Measurements from ENCODE around the gene KLHL26. TPM values are rescaled to one million over a fixed set of nuclear protein-coding genes. Genes with fewer than 3 reads are reported as not detected.

The KLHL26 gene
- total and polyA plus RNA-seq, 5 experiments from 2014 or later: 3.3 to 13.9 (median 5.7) TPM

DNA sequence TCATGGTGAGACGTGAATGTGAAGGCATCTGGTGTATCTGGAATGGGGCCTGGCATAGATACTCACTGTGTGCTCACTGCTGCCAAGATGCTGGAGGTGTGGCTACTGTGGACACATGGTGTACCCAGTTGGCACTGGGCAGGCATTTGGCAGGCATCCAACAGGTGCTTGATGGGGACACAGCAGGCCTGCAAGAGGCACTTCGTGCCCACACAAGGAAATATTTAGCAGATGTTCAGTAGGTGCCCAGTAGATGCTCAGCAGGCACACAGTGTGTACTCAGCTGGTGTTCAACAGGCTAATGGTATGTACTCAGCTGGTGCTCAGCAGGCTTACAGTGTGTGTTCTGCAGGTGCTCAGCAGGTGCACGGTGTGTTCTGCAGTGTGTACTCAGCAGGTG, 60.9 kb downstream of the KLHL26 start:
- ATAC-seq (no peak), DNase-seq (no peak)
- H3K4me1 Mint-ChIP-seq: peaks cover 21 to 62% (median 44%) of the 10 kb centered on the region in 4 donors
- no peaks in the 10 kb centered on the region for H3K36me3 Mint-ChIP-seq
- POLR2A ChIA-PET: no interaction called here
- H3K27ac Mint-ChIP-seq: peak overlapping the region in 8 of 10 donors; percentile 54 to 96 (median 77)
- peak overlapping the region in 1 of 10 donors; percentile 34 for H3K4me3 Mint-ChIP-seq
- H3K27me3 Mint-ChIP-seq: no peaks in the 10 kb centered on the region
- H3K9me3 Mint-ChIP-seq: no peaks in the 10 kb centered on the region

DNA sequence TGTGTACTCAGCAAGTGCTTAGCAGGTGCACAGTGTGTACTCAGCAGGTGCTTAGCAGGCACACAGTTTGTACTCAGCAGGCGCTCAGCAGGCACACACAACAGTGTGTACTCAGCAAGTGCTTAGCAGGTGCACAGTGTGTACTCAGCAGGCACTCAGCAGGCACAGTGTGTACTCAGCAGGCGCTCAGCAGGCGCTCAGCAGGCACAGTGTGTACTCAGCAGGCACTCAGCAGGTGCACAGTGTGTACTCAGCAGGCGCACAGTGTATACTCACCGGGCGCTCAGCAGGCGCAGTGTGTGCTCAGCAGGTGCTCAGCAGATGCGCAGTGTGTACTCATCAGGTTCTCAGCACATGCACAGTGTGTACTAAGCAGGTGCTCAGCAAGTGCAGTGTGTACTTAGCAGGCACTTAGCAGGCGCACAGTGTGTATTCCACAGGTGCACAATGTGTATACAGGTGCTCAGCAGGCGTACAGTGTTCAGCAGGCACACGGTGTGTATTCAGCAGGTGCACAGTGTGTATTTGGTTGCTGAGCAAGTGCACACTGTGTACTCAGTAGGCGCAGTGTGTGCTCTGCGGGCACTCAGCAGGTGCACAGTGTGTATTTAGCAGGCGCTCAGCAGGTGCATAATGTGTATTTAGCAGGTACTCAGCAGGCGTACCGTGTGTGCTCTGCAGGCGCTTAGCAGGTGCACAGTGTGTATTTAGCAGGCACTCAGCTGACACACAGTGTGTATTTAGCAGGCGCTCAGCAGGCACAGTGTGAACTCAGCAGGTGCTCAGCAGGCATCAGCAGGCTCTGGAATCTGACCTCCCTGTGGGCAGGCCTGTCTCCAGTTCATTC, 61.7 kb downstream of the KLHL26 start:
- no peak for ATAC-seq
- no peaks in the 10 kb centered on the region for H3K9me3 Mint-ChIP-seq
- H3K27me3 Mint-ChIP-seq: no peaks in the 10 kb centered on the region
- DNase-seq: no peak
- H3K4me1 Mint-ChIP-seq: peaks cover 21 to 59% (median 44%) of the 10 kb centered on the region in 4 donors
- peak overlapping the region in 9 of 10 donors; percentile 85 to 95 (median 91) for H3K4me3 Mint-ChIP-seq
- peak overlapping the region in 9 of 10 donors; percentile 91 to 98 (median 96) for H3K27ac Mint-ChIP-seq
- no peaks in the 10 kb centered on the region for H3K36me3 Mint-ChIP-seq
- POLR2A ChIA-PET: interaction anchor here (2.1 to 3.0 kb wide), 2 partner anchors 14 to 110 kb away, joined by 13 to 21 read pairs; partner anchors contain the start of gene REX1BD

GRCh38 chr19:18699403-18700054, 62.7 kb downstream of the KLHL26 start:
- Mint-ChIP-seq H3K27me3 (no peaks in the 10 kb centered on the region), H3K27ac (peak overlapping the region; percentile 91 to 98 (median 96)), H3K4me1 (peaks cover 21 to 59% (median 45%) of the 10 kb centered on the region in 4 donors), H3K4me3 (peak overlapping the region; percentile 85 to 95 (median 90)), H3K36me3 (no peaks in the 10 kb centered on the region), H3K9me3 (no peaks in the 10 kb centered on the region)
- no peak for ATAC-seq
- POLR2A ChIA-PET: interaction anchor here (0.6 to 3.0 kb wide), 11 partner anchors 13 to 306 kb away, joined by 3 to 21 read pairs (median 4); partner anchors contain the start of genes CRTC1, ELL, KXD1 and REX1BD
- no peak for DNase-seq

- peaks cover 21 to 59% (median 46%) of the 10 kb centered on the region in 4 donors for H3K4me1 Mint-ChIP-seq
- H3K27me3 Mint-ChIP-seq: no peaks in the 10 kb centered on the region
These were observed 63.8 kb downstream of the KLHL26 start for GRCh38 chr19:18700501-18701249.

DNA sequence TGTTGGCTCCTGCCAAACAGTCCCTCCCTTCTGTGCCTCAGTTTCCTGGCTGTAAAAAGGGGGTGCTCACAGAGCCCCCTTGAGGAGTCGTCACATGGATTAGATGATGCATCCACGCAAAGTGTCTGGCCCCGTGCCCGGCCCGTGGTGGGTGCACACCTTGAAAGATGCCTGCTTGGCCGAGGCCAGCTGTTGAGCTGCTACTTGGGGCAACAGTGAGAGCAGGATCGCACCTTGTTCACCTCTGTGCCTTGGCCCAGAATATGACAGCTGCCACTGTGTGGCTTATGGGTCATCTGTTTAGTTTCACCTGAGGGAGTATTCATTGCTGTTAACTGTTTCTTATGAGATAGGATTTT, 64.4 kb downstream of the KLHL26 start:
- Mint-ChIP-seq H3K4me1 (peaks cover 17 to 55% (median 41%) of the 10 kb centered on the region in 4 donors), H3K27ac (peak overlapping the region; percentile 91 to 98 (median 96)), H3K36me3 (no peaks in the 10 kb centered on the region), H3K27me3 (no peaks in the 10 kb centered on the region), H3K9me3 (no peaks in the 10 kb centered on the region), H3K4me3 (peak overlapping the region; percentile 85 to 95 (median 90))
- ATAC-seq (peak; percentile 32 to 48), DNase-seq (no peak)
- POLR2A ChIA-PET: interaction anchor here (0.6 to 3.0 kb wide), 9 partner anchors 8 to 420 kb away, joined by 3 to 21 read pairs (median 5); partner anchors contain the start of genes CRTC1, JUND, REX1BD and UPF1

More at GRCh38 chr19:18700501-18701249, 63.8 kb downstream of the KLHL26 start:
- H3K27ac Mint-ChIP-seq: peak overlapping the region; percentile 91 to 98 (median 96)
- POLR2A ChIA-PET: interaction anchor here (0.6 to 3.0 kb wide), 14 partner anchors 12 to 420 kb away, joined by 3 to 21 read pairs (median 4); partner anchors contain the start of genes CRTC1, ELL, JUND and KXD1
- ATAC-seq (peak; percentile 94 to 95), DNase-seq (peak; percentile 54 to 83 (median 64))
- H3K36me3 Mint-ChIP-seq: no peaks in the 10 kb centered on the region
- H3K4me3 Mint-ChIP-seq: peak overlapping the region; percentile 85 to 95 (median 90)
- no peaks in the 10 kb centered on the region for H3K9me3 Mint-ChIP-seq

DNA sequence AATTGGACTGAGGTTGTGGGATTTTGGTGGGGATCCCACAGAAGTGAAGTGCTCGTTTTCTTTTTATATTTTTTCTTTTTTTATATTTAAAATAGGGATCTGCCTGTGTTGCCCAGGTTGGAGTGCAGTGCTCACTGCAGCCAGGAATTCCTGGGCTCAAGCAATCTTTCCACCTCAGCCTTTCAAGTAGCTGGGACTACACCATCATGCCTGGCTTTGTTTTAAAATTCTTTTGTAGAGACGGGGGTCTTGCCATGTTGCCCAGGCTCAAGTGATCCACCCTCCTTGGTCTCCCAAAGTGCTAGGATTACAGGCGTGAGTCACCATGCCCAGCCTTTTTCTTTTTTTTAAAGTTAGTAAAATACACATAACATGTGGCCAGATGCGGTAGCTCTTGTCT, 67.2 kb downstream of the KLHL26 start:
- DNase-seq (no peak), ATAC-seq (no peak)
- Mint-ChIP-seq H3K27me3 (no peaks in the 10 kb centered on the region), H3K4me1 (peaks cover 21 to 54% (median 44%) of the 10 kb centered on the region in 4 donors), H3K9me3 (no peaks in the 10 kb centered on the region), H3K4me3 (no peak overlapping the region), H3K27ac (peak overlapping the region in 1 of 10 donors; percentile 12), H3K36me3 (no peaks in the 10 kb centered on the region)
- POLR2A ChIA-PET: no interaction called here

- no peak for DNase-seq
- H3K4me3 Mint-ChIP-seq: no peak overlapping the region
- POLR2A ChIA-PET: no interaction called here
- H3K27me3 Mint-ChIP-seq: no peaks in the 10 kb centered on the region
- H3K36me3 Mint-ChIP-seq: no peaks in the 10 kb centered on the region
- ATAC-seq: no peak
- no peaks in the 10 kb centered on the region for H3K9me3 Mint-ChIP-seq
- peaks cover 17 to 49% (median 43%) of the 10 kb centered on the region in 4 donors for H3K4me1 Mint-ChIP-seq
- H3K27ac Mint-ChIP-seq: no peak overlapping the region
These were observed 68.1 kb downstream of the KLHL26 start for GRCh38 chr19:18704971-18705370.

GRCh38 chr19:18708452-18709231, 71.8 kb downstream of the KLHL26 start:
- peak overlapping the region in 4 of 10 donors; percentile 33 to 85 (median 64) for H3K27ac Mint-ChIP-seq
- POLR2A ChIA-PET: no interaction called here
- H3K36me3 Mint-ChIP-seq: peaks cover 0 to 4% (median 0%) of the 10 kb centered on the region in 3 donors
- DNase-seq (no peak), ATAC-seq (no peak)
- no peaks in the 10 kb centered on the region for H3K27me3 Mint-ChIP-seq
- peak overlapping the region in 4 of 10 donors; percentile 22 to 40 (median 30) for H3K4me3 Mint-ChIP-seq
- peaks cover 12 to 50% (median 40%) of the 10 kb centered on the region in 4 donors for H3K4me1 Mint-ChIP-seq
- no peaks in the 10 kb centered on the region for H3K9me3 Mint-ChIP-seq

DNA sequence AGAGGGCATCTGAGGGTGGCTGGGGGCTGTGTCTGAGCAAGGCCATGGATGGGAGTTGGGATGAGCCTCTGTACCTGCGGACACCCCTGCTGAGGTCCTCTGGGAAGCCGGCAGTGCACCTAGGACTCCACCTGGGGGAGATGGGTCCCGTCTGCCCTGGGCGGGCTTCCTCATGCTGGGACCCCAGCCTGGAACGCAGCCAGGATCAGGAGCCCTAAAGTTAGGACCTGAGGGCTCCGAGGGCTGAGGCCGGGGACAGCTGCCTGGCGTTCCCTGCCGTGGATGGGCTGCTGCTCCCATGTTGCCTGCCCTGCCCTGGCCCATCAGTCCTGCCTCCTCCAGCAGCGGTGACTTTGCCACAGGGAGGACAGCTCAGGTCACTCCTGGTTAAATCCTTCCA, 72.7 kb downstream of the KLHL26 start:
- no peaks in the 10 kb centered on the region for H3K27me3 Mint-ChIP-seq

DNA sequence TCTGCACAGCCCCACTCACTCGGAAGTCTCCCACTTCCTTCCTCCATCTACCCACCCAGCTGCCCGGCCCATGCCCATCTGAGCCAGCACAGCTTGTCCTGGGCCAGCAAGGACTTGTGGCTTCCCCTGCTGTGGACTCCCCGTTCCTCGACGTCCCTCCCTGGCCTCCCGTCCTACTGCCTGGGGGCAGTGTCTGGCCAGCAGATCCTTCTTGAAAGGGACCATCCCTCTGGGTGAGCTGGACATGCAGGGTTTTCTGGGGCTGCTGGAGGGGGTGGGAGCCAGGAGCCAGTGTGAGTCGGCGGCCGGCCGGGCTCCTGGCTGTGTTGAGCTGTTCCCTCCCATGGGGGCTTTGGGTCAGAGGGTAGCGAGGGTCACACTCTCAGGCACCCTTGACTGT, 73.4 kb downstream of the KLHL26 start:
- no peak for ATAC-seq
- Mint-ChIP-seq H3K4me1 (peaks cover 11 to 58% (median 49%) of the 10 kb centered on the region in 4 donors), H3K27ac (peak overlapping the region in 3 of 10 donors; percentile 19 to 37 (median 21)), H3K4me3 (peak overlapping the region in 2 of 10 donors; percentile 20 to 55), H3K36me3 (peaks cover 0 to 4% (median 0%) of the 10 kb centered on the region in 3 donors), H3K27me3 (no peaks in the 10 kb centered on the region), H3K9me3 (no peaks in the 10 kb centered on the region)
- POLR2A ChIA-PET: interaction anchor here (0.9 kb wide), 1 partner anchor 8 kb away, joined by 4 read pairs; no protein-coding TSS in a partner anchor
- DNase-seq: no peak

More for the DNA sequence above, 72.7 kb downstream of the KLHL26 start:
- Mint-ChIP-seq H3K4me1 (peaks cover 12 to 56% (median 45%) of the 10 kb centered on the region in 4 donors), H3K9me3 (no peaks in the 10 kb centered on the region), H3K36me3 (peaks cover 0 to 4% (median 0%) of the 10 kb centered on the region in 3 donors), H3K27ac (peak overlapping the region in 1 of 10 donors; percentile 53), H3K4me3 (peak overlapping the region in 3 of 10 donors; percentile 15 to 58 (median 40))
- ATAC-seq (no peak), DNase-seq (no peak)
- POLR2A ChIA-PET: no interaction called here

GRCh38 chr19:18710996-18711751, 74.3 kb downstream of the KLHL26 start:
- Mint-ChIP-seq H3K36me3 (peaks cover 0 to 4% (median 0%) of the 10 kb centered on the region in 3 donors), H3K4me1 (peaks cover 18 to 66% (median 52%) of the 10 kb centered on the region in 4 donors), H3K27me3 (no peaks in the 10 kb centered on the region), H3K4me3 (no peak overlapping the region), H3K9me3 (no peaks in the 10 kb centered on the region), H3K27ac (no peak overlapping the region)
- ATAC-seq (no peak), DNase-seq (no peak)
- POLR2A ChIA-PET: interaction anchor here (0.9 kb wide), 1 partner anchor 9 kb away, joined by 4 read pairs; no protein-coding TSS in a partner anchor

All from naive thymus-derived CD8-positive, alpha-beta T cell (primary cell).